Panc1 (cell line): ENCODE measurements around the gene ITPKB. TPM values are rescaled to one million over a fixed set of nuclear protein-coding genes. Genes with fewer than 3 reads are reported as not detected.

ENCODE experiments used
- ATAC-seq: fragments of 200-7000 bp; cut with Tn5 transposase; 2 replicates; pipeline ENCODE4 v1.9.1; 2020; ENCODE audit warnings: mild to moderate bottlenecking, moderate library complexity
- BruUV-seq: library from RNA; stranded (reverse); fragments of 400-500 nt; replicated peaks from 2 replicates; lab custom pipeline; 2021; lab: Mats Ljungman, UMichigan
- CTCF ChIA-PET: fragments of 300-600 bp; sonication (Branson Sonifier 250); formaldehyde crosslinking; loops from one replicate; lab custom pipeline; 2022; ENCODE audit warnings: antibody characterized with exemption; lab: Charles Lee
- POLR2A ChIA-PET: fragments of 300-600 bp; sonication (Branson Sonifier 250); formaldehyde crosslinking; loops from one replicate; lab custom pipeline; 2022; ENCODE audit warnings: antibody characterized with exemption; lab: Charles Lee
- DNase-seq: peaks from one replicate; pipeline ENCODE4 v3.0.0-alpha.2; 2010; ENCODE audit warnings: low read depth, low spot score
- H3K27ac ChIP-seq: 2 replicates; pipeline ENCODE4 v1.5.1; 2011; ENCODE audit warnings: mild to moderate bottlenecking, low read length, inconsistent platforms
- H3K27me3 ChIP-seq: fragments of 200-500 bp; sonication (Bioruptor generic); 2 replicates; pipeline ENCODE4 v1.6.0; 2014; ENCODE audit warnings: low read length, inconsistent platforms; ENCODE audit not compliant: control insufficient read depth, insufficient read depth
- H3K36me3 ChIP-seq: fragments of 200-500 bp; sonication (Bioruptor generic); 2 replicates; pipeline ENCODE4 v1.5.1; 2014; ENCODE audit warnings: inconsistent platforms, mild to moderate bottlenecking, low read length, moderate library complexity; ENCODE audit not compliant: control insufficient read depth, insufficient read depth
- H3K4me1 ChIP-seq: 2 replicates; pipeline ENCODE4 v1.5.1; 2011; ENCODE audit warnings: inconsistent platforms, mild to moderate bottlenecking, low read length, moderate library complexity; ENCODE audit not compliant: control insufficient read depth, insufficient read depth
- H3K4me3 ChIP-seq, 2 experiments: 2 replicates each; pipeline ENCODE4 v1.5.1; 2011 to 2012; ENCODE audit warnings: low read depth in 2 of 2, low read length in 2 of 2, mild to moderate bottlenecking in 2 of 2, inconsistent platforms in 1 of 2, moderate library complexity in 1 of 2
- H3K9me3 ChIP-seq: fragments of 200-500 bp; sonication (Bioruptor generic); 2 replicates; pipeline ENCODE4 v1.5.1; 2014; ENCODE audit warnings: low read depth, mild to moderate bottlenecking, inconsistent platforms, low read length, moderate library complexity; ENCODE audit not compliant: control insufficient read depth, insufficient read depth
- CTCF ChIP-seq: fragments of 450-650 bp; IDR thresholded peaks from 2 replicates; pipeline ENCODE4 v1.5.1; 2017; ENCODE audit warnings: mild to moderate bottlenecking
- POLR2AphosphoS5 ChIP-seq: IDR thresholded peaks from 2 replicates; pipeline ENCODE4 v1.6.1; 2012; ENCODE audit warnings: mild to moderate bottlenecking, low read depth, low read length, moderate library complexity
- SIN3A ChIP-seq: IDR thresholded peaks from 2 replicates; pipeline ENCODE4 v1.6.1; 2012; ENCODE audit warnings: low read depth, mild to moderate bottlenecking, low read length, moderate library complexity, borderline replicate concordance; ENCODE audit not compliant: insufficient read depth
- TCF7L2 ChIP-seq: IDR thresholded peaks from 2 replicates; pipeline ENCODE4 v1.6.1; 2011; ENCODE audit warnings: mild to moderate bottlenecking, low read depth, low read length, inconsistent platforms
- in situ Hi-C: cut with HindIII; loops from 2 replicates; pipeline ENCODE4 v1.10.0; 2016; ENCODE audit warnings: low sequenced_read_pairs, low pct_unique_long_range_greater_than_20kb
- intact Hi-C: fragments of 100-400 bp; cut with micrococcal nuclease; formaldehyde crosslinking; loops from one replicate; pipeline ENCODE4 v1.10.0; 2022; ENCODE audit not compliant: unreplicated experiment
- total RNA-seq: library from RNA; stranded (reverse); gene quantifications from one replicate; pipeline ENCODE4 v1.2.1, GENCODE V29; 2021; ENCODE audit not compliant: unreplicated experiment
- TF ChIP-seq, protein P1 (sequence below), 2 experiments: IDR thresholded peaks; 2 replicates each; pipeline ENCODE4 v1.6.1; 2011 to 2012; ENCODE audit warnings: low read depth in 2 of 2, control low read depth in 1 of 2, low read length in 1 of 2, mild to moderate bottlenecking in 1 of 2, moderate library complexity in 1 of 2; ENCODE audit not compliant: insufficient read depth in 1 of 2

The ITPKB gene
- total RNA-seq, 1 experiment from 2014 or later, result 10.9 TPM

DNA sequence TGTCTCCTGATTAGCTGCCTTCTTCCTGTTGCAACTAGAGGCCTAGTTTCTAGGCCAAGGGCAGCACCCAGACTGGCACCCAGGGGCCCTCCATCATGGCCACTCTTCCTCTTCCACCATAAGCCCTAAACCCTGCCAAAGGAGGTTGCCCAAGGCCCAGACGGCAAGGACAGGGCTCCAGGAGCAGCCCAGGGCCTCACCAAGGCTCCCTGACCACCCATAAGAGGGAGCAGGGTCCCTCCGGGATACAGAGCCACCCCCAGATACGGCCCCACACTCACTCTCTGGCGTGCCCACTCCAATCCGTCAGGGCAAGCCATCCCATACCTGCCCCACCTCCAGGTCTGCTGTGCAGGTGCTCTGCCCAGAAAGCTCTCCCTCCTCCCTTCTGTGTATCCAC is 79.9 kb downstream of the ITPKB start:
- no TSS peak for BruUV-seq
- Histone ChIP-seq H3K4me3 (no peak overlapping the region), H3K9me3 (no peaks in the 10 kb centered on the region), H3K27ac (no peak overlapping the region), H3K4me1 (no peaks in the 10 kb centered on the region; the same call in 1 of the 2 replicates), H3K27me3 (no peaks in the 10 kb centered on the region), H3K36me3 (no peaks in the 10 kb centered on the region)
- in situ Hi-C loops, result no loop called here
- POLR2A ChIA-PET, result no interaction called here
- DNase-seq, result no peak
- no peak for ATAC-seq
- intact Hi-C loops, result no loop called here
- TF ChIP-seq, protein P1, sequence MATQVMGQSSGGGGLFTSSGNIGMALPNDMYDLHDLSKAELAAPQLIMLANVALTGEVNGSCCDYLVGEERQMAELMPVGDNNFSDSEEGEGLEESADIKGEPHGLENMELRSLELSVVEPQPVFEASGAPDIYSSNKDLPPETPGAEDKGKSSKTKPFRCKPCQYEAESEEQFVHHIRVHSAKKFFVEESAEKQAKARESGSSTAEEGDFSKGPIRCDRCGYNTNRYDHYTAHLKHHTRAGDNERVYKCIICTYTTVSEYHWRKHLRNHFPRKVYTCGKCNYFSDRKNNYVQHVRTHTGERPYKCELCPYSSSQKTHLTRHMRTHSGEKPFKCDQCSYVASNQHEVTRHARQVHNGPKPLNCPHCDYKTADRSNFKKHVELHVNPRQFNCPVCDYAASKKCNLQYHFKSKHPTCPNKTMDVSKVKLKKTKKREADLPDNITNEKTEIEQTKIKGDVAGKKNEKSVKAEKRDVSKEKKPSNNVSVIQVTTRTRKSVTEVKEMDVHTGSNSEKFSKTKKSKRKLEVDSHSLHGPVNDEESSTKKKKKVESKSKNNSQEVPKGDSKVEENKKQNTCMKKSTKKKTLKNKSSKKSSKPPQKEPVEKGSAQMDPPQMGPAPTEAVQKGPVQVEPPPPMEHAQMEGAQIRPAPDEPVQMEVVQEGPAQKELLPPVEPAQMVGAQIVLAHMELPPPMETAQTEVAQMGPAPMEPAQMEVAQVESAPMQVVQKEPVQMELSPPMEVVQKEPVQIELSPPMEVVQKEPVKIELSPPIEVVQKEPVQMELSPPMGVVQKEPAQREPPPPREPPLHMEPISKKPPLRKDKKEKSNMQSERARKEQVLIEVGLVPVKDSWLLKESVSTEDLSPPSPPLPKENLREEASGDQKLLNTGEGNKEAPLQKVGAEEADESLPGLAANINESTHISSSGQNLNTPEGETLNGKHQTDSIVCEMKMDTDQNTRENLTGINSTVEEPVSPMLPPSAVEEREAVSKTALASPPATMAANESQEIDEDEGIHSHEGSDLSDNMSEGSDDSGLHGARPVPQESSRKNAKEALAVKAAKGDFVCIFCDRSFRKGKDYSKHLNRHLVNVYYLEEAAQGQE (IDR thresholded peaks at IDR 0.05; ENCODE audit: insufficient read depth in 1 of 2, low read depth in 2 of 2, low read length in 1 of 2), result no peak
- no peak for TF ChIP-seq SIN3A
- no peak for TF ChIP-seq POLR2AphosphoS5
- no peak for TF ChIP-seq TCF7L2
- TF ChIP-seq CTCF, result no peak
- CTCF ChIA-PET, result no interaction called here

- Histone ChIP-seq H3K9me3 (no peaks in the 10 kb centered on the region), H3K27me3 (no peaks in the 10 kb centered on the region), H3K27ac (no peak overlapping the region), H3K36me3 (no peaks in the 10 kb centered on the region), H3K4me3 (no peak overlapping the region), H3K4me1 (no peaks in the 10 kb centered on the region; the same call in 1 of the 2 replicates)
- CTCF ChIA-PET, result no interaction called here
- no peak for ATAC-seq
- POLR2A ChIA-PET, result no interaction called here
- no peak for DNase-seq
- BruUV-seq, result no TSS peak
- in situ Hi-C loops (no loop called here), intact Hi-C loops (no loop called here)
- TF ChIP-seq CTCF, result no peak
- TF ChIP-seq, protein P1 (IDR thresholded peaks at IDR 0.05; ENCODE audit: insufficient read depth in 1 of 2, low read depth in 2 of 2, low read length in 1 of 2), result no peak
Measured at GRCh38 chr1:226658546-226659125, 80.4 kb downstream of the ITPKB start.
